WERI-Rb-1 (cell line): ENCODE data around the gene ENC1.

Experiments used
- DNase-seq: peaks from one replicate; pipeline ENCODE4 v3.0.0-alpha.2; 2020
- H3K27ac ChIP-seq: fragments of 250-450 bp; sonication (Bioruptor Pico); 2 replicates; pipeline ENCODE4 v1.5.1; 2020; ENCODE audit warnings: mild to moderate bottlenecking, moderate library complexity
- H3K27me3 ChIP-seq: fragments of 250-450 bp; sonication (Bioruptor Pico); 2 replicates; pipeline ENCODE4 v1.5.1; 2021; ENCODE audit warnings: mild to moderate bottlenecking, low read depth, moderate library complexity; ENCODE audit not compliant: insufficient read depth, severe bottlenecking
- H3K36me3 ChIP-seq: fragments of 250-450 bp; sonication (Bioruptor Pico); 2 replicates; pipeline ENCODE4 v1.5.1; 2020; ENCODE audit warnings: mild to moderate bottlenecking, moderate library complexity
- H3K4me3 ChIP-seq: 2 replicates; pipeline ENCODE4 v1.5.1; 2011; ENCODE audit warnings: low read depth, mild to moderate bottlenecking, control low read depth, low read length
- H3K9me3 ChIP-seq: fragments of 250-450 bp; sonication (Bioruptor Pico); 2 replicates; pipeline ENCODE4 v1.5.1; 2021; ENCODE audit warnings: mild to moderate bottlenecking, moderate library complexity; ENCODE audit not compliant: severe bottlenecking
- TF ChIP-seq, protein P1 (sequence below): IDR thresholded peaks from 2 replicates; pipeline ENCODE4 v1.5.1; 2011; ENCODE audit warnings: low read depth, mild to moderate bottlenecking, control low read depth, inconsistent platforms, low read length

Gene ENC1

DNA sequence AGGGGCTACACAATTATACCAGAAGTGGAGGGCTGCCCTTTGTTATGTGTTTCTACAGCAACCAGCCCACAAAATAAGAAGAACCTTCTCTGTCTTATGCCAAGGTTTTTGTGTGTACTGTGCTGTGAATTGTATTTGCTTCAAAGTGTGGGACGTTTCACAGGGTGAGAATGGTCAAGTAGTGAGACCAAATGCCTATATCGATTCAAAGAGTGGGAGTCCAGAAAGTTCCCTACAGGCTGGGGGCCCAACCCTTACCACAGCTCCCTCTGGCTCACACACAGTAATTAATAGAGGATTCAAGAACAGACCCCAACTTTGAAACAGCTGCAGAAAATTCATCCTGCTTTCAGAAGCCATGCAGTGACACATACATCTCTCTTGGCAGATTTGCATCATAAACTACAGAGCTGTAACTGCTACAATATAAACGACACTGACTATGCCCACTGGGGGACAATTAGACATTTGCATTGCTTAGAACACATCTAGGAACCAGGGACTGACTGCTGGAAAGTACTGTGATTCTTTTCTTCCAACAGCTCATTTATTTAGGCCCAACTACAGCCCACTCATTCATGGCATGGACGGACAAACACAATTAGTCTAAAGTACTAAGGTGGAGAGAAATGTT, 12.8 kb downstream of the ENC1 start:
- Histone ChIP-seq H3K36me3 (peaks cover 52% of the 10 kb centered on the region), H3K27ac (no peak overlapping the region; the same call in 1 of the 2 replicates), H3K4me3 (no peak overlapping the region), H3K27me3 (no peaks in the 10 kb centered on the region), H3K9me3 (peaks cover 10% of the 10 kb centered on the region)
- TF ChIP-seq, protein P1, sequence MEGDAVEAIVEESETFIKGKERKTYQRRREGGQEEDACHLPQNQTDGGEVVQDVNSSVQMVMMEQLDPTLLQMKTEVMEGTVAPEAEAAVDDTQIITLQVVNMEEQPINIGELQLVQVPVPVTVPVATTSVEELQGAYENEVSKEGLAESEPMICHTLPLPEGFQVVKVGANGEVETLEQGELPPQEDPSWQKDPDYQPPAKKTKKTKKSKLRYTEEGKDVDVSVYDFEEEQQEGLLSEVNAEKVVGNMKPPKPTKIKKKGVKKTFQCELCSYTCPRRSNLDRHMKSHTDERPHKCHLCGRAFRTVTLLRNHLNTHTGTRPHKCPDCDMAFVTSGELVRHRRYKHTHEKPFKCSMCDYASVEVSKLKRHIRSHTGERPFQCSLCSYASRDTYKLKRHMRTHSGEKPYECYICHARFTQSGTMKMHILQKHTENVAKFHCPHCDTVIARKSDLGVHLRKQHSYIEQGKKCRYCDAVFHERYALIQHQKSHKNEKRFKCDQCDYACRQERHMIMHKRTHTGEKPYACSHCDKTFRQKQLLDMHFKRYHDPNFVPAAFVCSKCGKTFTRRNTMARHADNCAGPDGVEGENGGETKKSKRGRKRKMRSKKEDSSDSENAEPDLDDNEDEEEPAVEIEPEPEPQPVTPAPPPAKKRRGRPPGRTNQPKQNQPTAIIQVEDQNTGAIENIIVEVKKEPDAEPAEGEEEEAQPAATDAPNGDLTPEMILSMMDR, result no peak
- DNase-seq, result no peak

DNA sequence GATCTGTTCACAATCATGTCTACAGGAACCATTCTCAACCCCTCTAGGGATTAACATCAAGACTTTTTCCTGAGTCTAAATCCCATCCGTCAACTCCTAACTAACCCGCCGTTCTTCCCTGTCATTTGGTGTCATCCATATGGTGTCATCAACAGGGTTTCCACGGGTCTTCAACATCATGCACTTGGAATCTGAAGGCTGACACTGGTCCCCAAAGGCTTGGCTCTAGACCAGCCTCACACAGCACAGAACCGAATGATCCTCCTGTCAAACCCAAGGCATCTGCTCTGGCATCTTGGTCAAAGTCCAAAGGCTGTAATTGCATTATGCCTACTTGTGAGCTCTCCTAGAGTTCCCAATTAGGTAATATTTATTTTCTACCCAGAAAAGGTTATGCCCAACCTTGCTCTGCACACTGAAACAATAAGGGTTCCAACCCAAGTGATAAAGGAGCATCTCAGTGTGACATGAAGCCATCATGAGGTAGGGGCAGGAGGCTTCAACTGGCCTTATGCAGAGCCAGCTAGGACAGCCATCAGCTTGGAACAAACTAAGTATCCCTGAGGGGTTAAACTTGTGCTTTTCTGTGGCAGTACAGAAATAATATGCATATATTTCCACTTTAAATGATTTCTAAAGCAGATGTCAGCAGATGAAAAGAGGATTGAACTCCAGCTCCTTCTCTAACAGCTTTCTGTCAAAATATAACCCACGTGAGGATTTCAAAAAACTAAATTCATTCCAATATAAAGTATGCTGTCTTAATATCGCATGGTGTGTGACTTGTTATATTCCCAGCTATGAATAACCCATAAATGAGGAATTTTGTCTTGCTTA, 13.9 kb downstream of the ENC1 start:
- Histone ChIP-seq H3K4me3 (no peak overlapping the region), H3K36me3 (peaks cover 40% of the 10 kb centered on the region), H3K9me3 (peaks cover 10% of the 10 kb centered on the region), H3K27me3 (no peaks in the 10 kb centered on the region), H3K27ac (peak overlapping the region; percentile 68)
- peak; percentile 49 for DNase-seq
- TF ChIP-seq, protein P1, result no peak

DNA sequence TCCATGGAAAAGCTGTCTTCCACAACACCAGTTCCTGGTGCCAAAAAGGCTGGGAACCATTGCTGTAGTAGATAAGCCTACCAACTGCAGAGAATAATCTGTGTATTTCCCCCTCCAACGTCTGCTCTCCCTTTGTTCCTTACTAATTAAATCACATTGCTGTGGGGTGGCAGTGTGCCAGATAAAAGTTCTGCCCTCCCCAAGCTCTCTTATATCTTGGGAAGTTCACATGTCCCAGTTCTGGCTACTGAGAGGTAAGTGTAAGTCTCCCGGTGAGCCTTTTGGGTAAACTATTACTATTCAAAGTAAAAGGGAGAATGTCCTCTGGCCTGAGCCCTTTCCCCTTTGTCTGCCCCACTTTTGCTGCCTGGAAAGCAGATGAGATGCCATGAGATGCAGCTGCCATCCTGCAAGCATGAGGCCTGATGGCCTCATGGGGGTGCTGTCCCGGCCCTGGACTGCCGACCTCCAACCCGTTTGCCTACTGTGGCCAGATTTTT, 14.7 kb downstream of the ENC1 start:
- no peaks in the 10 kb centered on the region for H3K27me3 ChIP-seq
- TF ChIP-seq, protein P1, result peak; percentile 45
- peaks cover 35% of the 10 kb centered on the region for H3K36me3 ChIP-seq
- peak overlapping the region; percentile 68 for H3K27ac ChIP-seq
- H3K9me3 ChIP-seq, result peaks cover 10% of the 10 kb centered on the region
- no peak overlapping the region for H3K4me3 ChIP-seq
- DNase-seq, result peak; percentile 30

DNA sequence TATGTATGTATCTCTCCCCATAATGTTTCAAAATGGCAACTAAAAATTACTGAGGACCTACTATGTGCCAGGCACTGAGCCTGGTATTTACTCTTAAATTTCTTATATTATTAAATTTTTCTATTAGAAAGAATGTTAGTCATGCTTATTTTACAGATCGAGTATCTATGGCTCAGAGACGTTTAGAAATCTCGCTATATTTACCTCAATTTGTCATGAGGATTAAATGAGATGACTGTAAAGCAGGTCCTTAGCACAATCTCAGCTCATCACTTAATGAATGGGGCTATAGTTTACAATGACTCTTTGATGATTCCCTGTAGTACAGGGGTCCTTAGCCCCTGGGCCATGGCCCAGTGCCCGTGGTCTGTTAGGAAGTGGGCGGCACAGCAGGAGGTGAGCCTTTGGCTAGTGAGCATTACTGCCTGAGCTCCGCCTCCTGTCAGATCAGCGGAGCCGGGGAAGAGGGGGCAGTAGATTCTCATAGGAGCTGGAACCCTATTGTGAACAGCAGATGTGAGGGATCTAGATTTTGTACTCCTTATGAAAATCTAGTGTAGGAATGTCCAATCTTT, 15.5 kb downstream of the ENC1 start:
- peak; percentile 37 for DNase-seq
- Histone ChIP-seq H3K4me3 (no peak overlapping the region), H3K27ac (peak overlapping the region; percentile 79; the same call in 1 of the 2 replicates), H3K9me3 (peaks cover 10% of the 10 kb centered on the region), H3K36me3 (peaks cover 28% of the 10 kb centered on the region), H3K27me3 (no peaks in the 10 kb centered on the region)
- TF ChIP-seq, protein P1, result no peak

DNA sequence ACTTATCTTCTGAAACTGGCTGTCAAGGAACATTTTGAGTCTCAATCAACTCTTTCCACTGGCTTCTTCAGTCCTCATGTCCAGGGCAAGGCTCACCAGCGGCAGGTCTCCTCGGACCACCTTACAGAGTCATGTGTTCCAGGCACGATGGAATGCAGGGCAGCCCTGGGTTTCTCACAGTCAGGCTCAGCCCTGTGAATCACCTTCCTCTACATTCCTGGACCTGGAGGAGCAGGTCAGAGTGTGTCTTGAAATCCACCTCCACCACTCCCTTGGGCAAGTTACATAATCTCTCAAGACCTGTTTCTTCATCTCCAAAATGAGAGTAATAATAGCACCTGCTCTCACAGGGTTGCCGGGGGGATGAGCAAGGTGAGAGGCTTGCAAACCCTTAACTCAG, 16.0 kb downstream of the ENC1 start:
- DNase-seq, result no peak
- TF ChIP-seq, protein P1, result no peak
- Histone ChIP-seq H3K9me3 (peaks cover 10% of the 10 kb centered on the region), H3K36me3 (peaks cover 24% of the 10 kb centered on the region), H3K27me3 (no peaks in the 10 kb centered on the region), H3K27ac (peak overlapping the region; percentile 79), H3K4me3 (no peak overlapping the region)
